Measurements from ENCODE around the gene HIP1R. TPM values are rescaled to one million over a fixed set of nuclear protein-coding genes. Genes with fewer than 3 reads are reported as not detected.

HIP1R gene
- polyA plus RNA-seq, 1 of the 3 experiments (the other 2 are of a cell fraction) = 20.6 TPM

DNA sequence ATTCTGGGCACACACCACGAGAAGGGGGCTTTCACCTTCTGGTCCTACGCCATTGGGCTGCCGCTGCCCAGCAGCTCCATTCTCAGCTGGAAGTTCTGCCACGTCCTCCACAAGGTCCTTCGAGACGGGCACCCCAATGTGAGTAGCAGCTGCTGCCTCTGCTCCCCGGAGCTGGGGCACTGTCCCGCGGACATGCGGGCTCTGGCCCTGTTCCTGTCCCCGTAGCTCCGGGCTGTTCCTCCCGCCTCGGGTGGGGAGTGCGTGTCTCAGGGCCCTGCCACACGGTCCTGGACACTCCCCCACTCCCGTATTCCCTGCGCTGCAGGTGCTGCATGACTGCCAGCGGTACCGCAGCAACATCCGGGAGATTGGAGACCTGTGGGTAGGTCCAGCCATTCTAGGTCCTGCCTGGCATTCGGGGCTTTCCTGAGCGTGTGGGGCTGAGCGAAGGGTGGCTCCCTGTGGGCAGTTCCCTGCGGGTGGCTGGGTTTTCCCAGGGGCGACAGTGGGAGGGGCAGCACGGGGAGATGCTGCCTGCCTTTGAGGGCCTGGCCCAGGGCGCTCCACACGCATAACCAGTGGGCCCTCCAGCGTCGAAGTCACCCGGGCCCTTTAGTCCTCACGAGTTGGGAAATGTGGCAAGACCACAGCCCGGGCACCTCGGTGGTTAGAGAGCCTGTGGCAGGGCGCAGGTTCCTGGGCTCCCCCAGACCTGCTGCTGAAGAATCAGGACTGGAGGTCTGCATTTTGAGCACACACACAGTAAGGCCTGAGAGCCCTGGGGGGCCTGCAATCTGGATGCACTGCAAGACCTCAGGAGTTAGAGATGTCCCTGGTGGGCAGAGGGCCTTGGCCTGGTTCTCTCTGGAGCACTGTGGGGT is 13.5 kb downstream of the HIP1R start:
- Histone ChIP-seq H3K27ac (ENCODE audit: low read depth in 2 of 2, low read length in 1 of 2) (no peak overlapping the region), H3K9me2 (no peaks in the 10 kb centered on the region), H2AFZ (ENCODE audit: low read depth) (no peak overlapping the region), H3K4me2 (no peak overlapping the region), H3K9ac (no peak overlapping the region), H3K36me3 (replicated peaks in 1 of 2; ENCODE audit: control insufficient read depth in 1 of 2, insufficient read depth in 2 of 2, low read length in 1 of 2) (no peaks in the 10 kb centered on the region), H3K27me3 (ENCODE audit: insufficient read depth) (no peaks in the 10 kb centered on the region), H3F3A (replicated peaks; ENCODE audit: insufficient read depth) (peaks cover 9% of the 10 kb centered on the region), H3K4me3 (ENCODE audit: low read depth in 2 of 2, low read length in 1 of 2) (no peak overlapping the region), H3K9me3 (no peaks in the 10 kb centered on the region), H3K4me1 (ENCODE audit: control insufficient read depth in 1 of 2, insufficient read depth in 2 of 2, low read depth in 1 of 2, low read length in 1 of 2) (peaks cover 10 to 43% of the 10 kb centered on the region in 2 experiments; a peak in 2 of 4 replicates), H3K79me2 (ENCODE audit: insufficient read depth) (no peaks in the 10 kb centered on the region), H4K20me1 (ENCODE audit: insufficient read depth) (no peaks in the 10 kb centered on the region)
- DNase-seq = no peak
- CTCF ChIA-PET = interaction anchor here (1.1 to 6.5 kb wide), 4 partner anchors 12 to 118 kb away, joined by 3 to 45 read pairs (median 6); partner anchors contain the start of gene ABCB9
- POLR2A ChIA-PET = interaction anchor here (0.5 kb wide), 1 partner anchor 681 kb away, joined by 5 read pairs; no protein-coding TSS in a partner anchor
- TF ChIP-seq YY1 (IDR thresholded peaks at IDR 0.05; ENCODE audit: low read depth) (no peak), TAF1 (IDR thresholded peaks at IDR 0.05; ENCODE audit: borderline replicate concordance, low read depth, low read length) (no peak), FOXM1 (IDR thresholded peaks at IDR 0.05; ENCODE audit: low read depth) (no peak), EZH2phosphoT487 (IDR thresholded peaks at IDR 0.05; ENCODE audit: borderline replicate concordance, low read depth) (no peak), SIN3A (IDR thresholded peaks at IDR 0.05; ENCODE audit: borderline replicate concordance, low read depth, low read length) (no peak), RXRA (IDR thresholded peaks at IDR 0.05; ENCODE audit: borderline replicate concordance, low read depth) (no peak)
- TF ChIP-seq, protein P1, sequence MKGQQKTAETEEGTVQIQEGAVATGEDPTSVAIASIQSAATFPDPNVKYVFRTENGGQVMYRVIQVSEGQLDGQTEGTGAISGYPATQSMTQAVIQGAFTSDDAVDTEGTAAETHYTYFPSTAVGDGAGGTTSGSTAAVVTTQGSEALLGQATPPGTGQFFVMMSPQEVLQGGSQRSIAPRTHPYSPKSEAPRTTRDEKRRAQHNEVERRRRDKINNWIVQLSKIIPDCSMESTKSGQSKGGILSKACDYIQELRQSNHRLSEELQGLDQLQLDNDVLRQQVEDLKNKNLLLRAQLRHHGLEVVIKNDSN (IDR thresholded peaks at IDR 0.05; ENCODE audit: borderline replicate concordance, low read depth) = no peak
- TF ChIP-seq, protein P2, sequence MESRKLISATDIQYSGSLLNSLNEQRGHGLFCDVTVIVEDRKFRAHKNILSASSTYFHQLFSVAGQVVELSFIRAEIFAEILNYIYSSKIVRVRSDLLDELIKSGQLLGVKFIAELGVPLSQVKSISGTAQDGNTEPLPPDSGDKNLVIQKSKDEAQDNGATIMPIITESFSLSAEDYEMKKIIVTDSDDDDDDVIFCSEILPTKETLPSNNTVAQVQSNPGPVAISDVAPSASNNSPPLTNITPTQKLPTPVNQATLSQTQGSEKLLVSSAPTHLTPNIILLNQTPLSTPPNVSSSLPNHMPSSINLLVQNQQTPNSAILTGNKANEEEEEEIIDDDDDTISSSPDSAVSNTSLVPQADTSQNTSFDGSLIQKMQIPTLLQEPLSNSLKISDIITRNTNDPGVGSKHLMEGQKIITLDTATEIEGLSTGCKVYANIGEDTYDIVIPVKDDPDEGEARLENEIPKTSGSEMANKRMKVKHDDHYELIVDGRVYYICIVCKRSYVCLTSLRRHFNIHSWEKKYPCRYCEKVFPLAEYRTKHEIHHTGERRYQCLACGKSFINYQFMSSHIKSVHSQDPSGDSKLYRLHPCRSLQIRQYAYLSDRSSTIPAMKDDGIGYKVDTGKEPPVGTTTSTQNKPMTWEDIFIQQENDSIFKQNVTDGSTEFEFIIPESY (IDR thresholded peaks at IDR 0.05; ENCODE audit: borderline replicate concordance, low read depth) = no peak
- WGBS (ENCODE audit: low lambda C conversion rate) = 91% methylated on average over 26 of the region's 36 CpGs

DNA sequence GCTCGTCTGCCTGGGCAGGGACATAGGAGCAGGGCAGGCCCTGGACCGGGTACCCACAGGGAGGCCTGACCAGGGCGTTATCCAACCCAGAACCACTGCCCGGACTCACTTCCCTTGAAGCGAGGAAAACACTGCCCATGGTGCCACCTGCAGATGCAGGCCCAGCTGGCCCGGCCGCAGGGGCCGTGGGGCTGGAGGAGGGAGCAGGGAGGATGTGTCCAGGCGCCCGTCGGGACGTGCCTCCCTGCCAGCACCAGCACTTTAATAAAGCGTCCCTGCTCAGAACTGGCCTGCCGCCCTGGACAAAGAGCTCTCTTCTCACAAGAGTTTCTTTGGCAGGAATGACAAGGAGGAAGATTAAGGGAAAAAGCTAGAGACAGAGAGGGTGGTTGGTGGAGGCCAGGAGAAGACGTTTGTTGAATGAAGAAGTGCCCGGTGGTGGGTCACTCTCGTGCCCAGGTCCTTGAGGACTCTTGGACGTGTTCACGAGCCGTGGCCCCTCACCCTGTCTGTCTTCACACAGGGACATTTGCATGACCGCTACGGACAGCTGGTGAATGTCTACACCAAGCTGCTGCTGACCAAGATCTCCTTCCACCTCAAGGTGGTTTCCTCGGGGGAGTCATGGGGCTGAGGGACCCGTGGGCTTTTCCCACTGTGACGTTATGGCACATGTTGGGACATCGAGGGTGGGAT is 14.2 kb downstream of the HIP1R start:
- H3K36me3 ChIP-seq (replicated peaks in 1 of 2; ENCODE audit: control insufficient read depth in 1 of 2, insufficient read depth in 2 of 2, low read length in 1 of 2) = no peaks in the 10 kb centered on the region

More for the DNA sequence above, 14.2 kb downstream of the HIP1R start:
- ChIA-PET POLR2A (interaction anchor here (0.5 kb wide), 1 partner anchor 680 kb away, joined by 5 read pairs; no protein-coding TSS in a partner anchor), CTCF (interaction anchor here (1.8 to 6.5 kb wide), 2 partner anchors 11 to 103 kb away, joined by 5 to 45 read pairs; no protein-coding TSS in a partner anchor)
- no peak overlapping the region for H3K4me3 ChIP-seq (ENCODE audit: low read depth in 2 of 2, low read length in 1 of 2)
- peaks cover 9% of the 10 kb centered on the region for H3F3A ChIP-seq (replicated peaks; ENCODE audit: insufficient read depth)
- H3K9me2 ChIP-seq = no peaks in the 10 kb centered on the region
- no peak overlapping the region; a peak in 1 of 4 replicates for H3K27ac ChIP-seq (ENCODE audit: low read depth in 2 of 2, low read length in 1 of 2)
- no peaks in the 10 kb centered on the region for H3K79me2 ChIP-seq (ENCODE audit: insufficient read depth)
- no peak overlapping the region for H3K9ac ChIP-seq
- no peaks in the 10 kb centered on the region for H4K20me1 ChIP-seq (ENCODE audit: insufficient read depth)
- no peak for DNase-seq
- no peaks in the 10 kb centered on the region for H3K27me3 ChIP-seq (ENCODE audit: insufficient read depth)
- H3K9me3 ChIP-seq = no peaks in the 10 kb centered on the region
- peaks cover 10 to 41% of the 10 kb centered on the region in 2 experiments; a peak in 2 of 4 replicates for H3K4me1 ChIP-seq (ENCODE audit: control insufficient read depth in 1 of 2, insufficient read depth in 2 of 2, low read depth in 1 of 2, low read length in 1 of 2)
- WGBS (ENCODE audit: low lambda C conversion rate) = 91% methylated on average over 21 of the region's 26 CpGs
- H2AFZ ChIP-seq (ENCODE audit: low read depth) = no peak overlapping the region
- no peak overlapping the region for H3K4me2 ChIP-seq
- TF ChIP-seq, protein P2 (IDR thresholded peaks at IDR 0.05; ENCODE audit: borderline replicate concordance, low read depth) = no peak
- no peak for TF ChIP-seq FOXJ3 (CRISPR knock-in tag; IDR thresholded peaks at IDR 0.05)
- no peak for TF ChIP-seq RXRA (IDR thresholded peaks at IDR 0.05; ENCODE audit: borderline replicate concordance, low read depth)
- TF ChIP-seq, protein P3, sequence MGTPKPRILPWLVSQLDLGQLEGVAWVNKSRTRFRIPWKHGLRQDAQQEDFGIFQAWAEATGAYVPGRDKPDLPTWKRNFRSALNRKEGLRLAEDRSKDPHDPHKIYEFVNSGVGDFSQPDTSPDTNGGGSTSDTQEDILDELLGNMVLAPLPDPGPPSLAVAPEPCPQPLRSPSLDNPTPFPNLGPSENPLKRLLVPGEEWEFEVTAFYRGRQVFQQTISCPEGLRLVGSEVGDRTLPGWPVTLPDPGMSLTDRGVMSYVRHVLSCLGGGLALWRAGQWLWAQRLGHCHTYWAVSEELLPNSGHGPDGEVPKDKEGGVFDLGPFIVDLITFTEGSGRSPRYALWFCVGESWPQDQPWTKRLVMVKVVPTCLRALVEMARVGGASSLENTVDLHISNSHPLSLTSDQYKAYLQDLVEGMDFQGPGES (IDR thresholded peaks at IDR 0.05; ENCODE audit: low read depth, low read length) = no peak
